Measurements from ENCODE around the gene PLAAT3. TPM values are rescaled to one million over a fixed set of nuclear protein-coding genes. Genes with fewer than 3 reads are reported as not detected.
"Not testable (repeated sequence)": the region's sequence is repeated elsewhere in the genome, so short reads cannot be mapped to it uniquely, and the experiment has no call there.

PLAAT3 gene
- polyA plus RNA-seq, 4 donors: 13.5 to 20.8 (median 14.7) TPM

GRCh38 chr11:63609971-63610580 is 4.2 kb downstream of the PLAAT3 start:
- DNase-seq (ENCODE audit: low read depth in 4 of 4, low spot score in 2 of 4): no peak

DNA sequence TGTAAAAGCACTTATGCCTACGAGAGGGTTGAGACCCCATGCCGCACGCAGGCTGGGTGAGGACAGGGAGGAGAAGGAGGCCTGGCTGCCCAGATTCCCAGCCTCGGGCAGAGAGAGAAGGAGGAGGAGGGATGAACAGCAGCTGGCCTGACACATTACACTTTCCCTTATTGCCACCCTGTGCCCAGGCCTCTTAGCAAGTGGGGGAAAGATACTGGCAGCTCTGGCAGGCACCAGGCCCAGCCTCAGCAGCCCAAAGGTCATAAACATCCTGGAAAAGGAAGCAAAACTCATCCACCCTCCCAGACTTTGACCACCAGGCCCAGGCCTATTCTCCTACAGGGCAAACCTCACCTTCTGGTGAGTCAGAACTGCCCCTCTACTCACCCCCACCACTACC is 4.7 kb downstream of the PLAAT3 start:
- no peak for DNase-seq (ENCODE audit: low read depth in 4 of 4, low spot score in 2 of 4)

- DNase-seq (ENCODE audit: low read depth in 4 of 4, low spot score in 2 of 4): no peak
Observed at GRCh38 chr11:63608353-63609345, 5.6 kb downstream of the PLAAT3 start.

GRCh38 chr11:63603180-63603518 is 11.1 kb downstream of the PLAAT3 start:
- no peak for DNase-seq (ENCODE audit: low read depth in 4 of 4, low spot score in 2 of 4)

GRCh38 chr11:63602290-63603179 is 11.7 kb downstream of the PLAAT3 start:
- not testable (repeated sequence) for DNase-seq (ENCODE audit: low read depth in 4 of 4, low spot score in 2 of 4)

GRCh38 chr11:63599211-63600122 is 14.8 kb downstream of the PLAAT3 start:
- no peak for DNase-seq (ENCODE audit: low read depth in 4 of 4, low spot score in 2 of 4)

DNA sequence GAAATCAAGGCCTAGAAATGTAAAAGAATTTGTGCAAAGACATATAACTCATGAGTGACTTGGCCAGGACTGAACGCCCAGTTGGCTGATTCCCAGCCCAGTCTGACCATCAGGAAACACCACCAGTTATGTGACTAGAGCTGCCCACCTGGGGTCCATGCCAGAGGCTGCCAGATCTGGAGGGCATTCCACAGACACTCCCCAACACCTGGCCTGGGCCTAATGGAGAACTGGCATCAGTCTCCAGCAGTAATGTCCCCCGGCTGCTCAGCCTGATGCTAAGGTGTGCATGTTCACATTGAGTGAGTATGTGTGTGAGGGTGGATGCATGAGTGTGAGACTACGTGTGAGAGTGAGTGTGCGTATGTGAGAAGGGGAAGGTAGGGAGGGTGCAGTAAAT is 15.7 kb downstream of the PLAAT3 start:
- no peak for DNase-seq (ENCODE audit: low read depth in 4 of 4, low spot score in 2 of 4)

- DNase-seq (ENCODE audit: low read depth in 4 of 4, low spot score in 2 of 4): no peak
Observed at GRCh38 chr11:63595296-63595695, 18.9 kb downstream of the PLAAT3 start.

DNA sequence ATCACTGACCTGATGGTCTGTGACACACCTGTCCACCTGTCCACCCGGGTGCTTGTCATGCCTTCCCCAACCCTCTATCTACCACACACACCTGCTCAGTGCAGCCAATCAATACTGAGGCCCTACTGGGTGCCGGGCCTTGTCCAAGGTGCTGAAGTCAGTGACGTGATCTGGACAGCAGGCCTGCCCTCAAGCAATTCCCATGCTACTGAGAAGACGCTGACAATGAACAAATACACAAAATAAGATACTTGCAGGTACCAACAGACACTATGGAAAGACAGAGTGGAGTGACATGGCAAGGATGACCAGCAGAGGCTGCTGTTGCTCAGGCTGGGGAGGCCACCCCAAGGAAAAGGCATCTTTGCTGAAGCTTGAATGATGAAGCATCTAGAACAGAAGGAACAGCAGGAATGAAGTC is 21.2 kb downstream of the PLAAT3 start:
- DNase-seq (ENCODE audit: low read depth in 4 of 4, low spot score in 2 of 4): no peak

- no peak for DNase-seq (ENCODE audit: low read depth in 4 of 4, low spot score in 2 of 4)
Observed at GRCh38 chr11:63590024-63590788, 24.0 kb downstream of the PLAAT3 start.

- DNase-seq (ENCODE audit: low read depth in 4 of 4, low spot score in 2 of 4): no peak
Observed at GRCh38 chr11:63589000-63589399, 25.2 kb downstream of the PLAAT3 start.

DNA sequence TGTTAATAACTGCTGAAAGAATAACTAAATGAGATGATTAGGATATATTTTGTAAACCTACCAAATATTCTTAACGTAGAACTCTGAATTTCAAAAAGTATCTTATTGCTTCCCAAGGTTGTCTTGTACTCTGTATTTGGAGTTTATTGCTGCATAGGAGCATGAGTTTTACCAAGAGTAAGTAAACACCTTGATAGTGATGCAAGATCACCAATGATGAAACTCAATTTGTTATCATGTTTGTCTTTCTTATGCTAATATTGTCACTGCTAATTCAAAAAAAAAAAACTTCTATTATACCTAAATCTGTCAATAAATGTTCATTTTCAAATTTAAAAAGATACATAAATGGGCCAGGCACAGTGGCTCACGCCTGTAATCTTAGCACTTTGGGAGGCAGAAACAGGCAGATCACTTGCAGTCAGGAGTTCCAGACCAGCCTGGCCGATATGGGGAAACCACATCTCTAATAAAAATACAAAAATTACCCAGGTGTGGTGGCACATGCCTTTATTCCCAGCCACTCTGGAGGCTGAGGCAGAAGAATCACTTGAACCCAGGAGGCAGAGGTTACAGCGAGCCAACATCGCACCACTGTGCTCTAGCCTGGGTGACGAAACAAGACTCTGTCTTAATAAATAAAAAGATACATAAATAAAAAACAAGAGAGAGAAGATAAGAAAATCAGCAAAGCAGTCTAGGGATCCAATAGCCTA is 27.6 kb downstream of the PLAAT3 start:
- DNase-seq (ENCODE audit: low read depth in 4 of 4, low spot score in 2 of 4): no peak

GRCh38 chr11:63583357-63583677 is 30.9 kb downstream of the PLAAT3 start:
- DNase-seq (ENCODE audit: low read depth in 4 of 4, low spot score in 2 of 4): no peak

- not testable (repeated sequence) for DNase-seq (ENCODE audit: low read depth in 4 of 4, low spot score in 2 of 4)
Observed at GRCh38 chr11:63581224-63581623, 33.0 kb downstream of the PLAAT3 start.

- not testable (repeated sequence) for DNase-seq (ENCODE audit: low read depth in 4 of 4, low spot score in 2 of 4)
Observed at GRCh38 chr11:63578882-63579281, 35.4 kb downstream of the PLAAT3 start.

- DNase-seq (ENCODE audit: low read depth in 4 of 4, low spot score in 2 of 4): no peak
Observed at GRCh38 chr11:63574856-63575602, 39.2 kb downstream of the PLAAT3 start.

- DNase-seq (ENCODE audit: low read depth in 4 of 4, low spot score in 2 of 4): peak in 3 of 4 donors; percentile 22 to 51 (median 44)
Observed at GRCh38 chr11:63573881-63574855, 40.1 kb downstream of the PLAAT3 start.

Measured in left renal cortex interstitium (tissue), 4 donors.